ENCODE results near the gene USPL1. TPM values are rescaled to one million over a fixed set of nuclear protein-coding genes. Genes with fewer than 3 reads are reported as not detected.

USPL1 gene
- total RNA-seq, 3 donors from 2014 or later: 10.9 to 16.1 (median 11.4) TPM

- TF ChIP-seq CTCF (IDR thresholded peaks at IDR 0.05): no peak
- no peak for DNase-seq
- Histone ChIP-seq H3K36me3 (ENCODE audit: low read depth) (no peaks in the 10 kb centered on the region), H3K9me3 (no peaks in the 10 kb centered on the region), H3K4me3 (no peak overlapping the region), H3K4me1 (ENCODE audit: low read depth) (peaks cover 5% of the 10 kb centered on the region)
- ATAC-seq: no peak
- intact Hi-C loops (cut with DNase I, micrococcal nuclease): no loop called here
Observed at GRCh38 chr13:30685987-30686386, 68.3 kb downstream of the USPL1 start.

- H3K4me3 ChIP-seq: no peak overlapping the region
- DNase-seq (no peak), ATAC-seq (no peak)
- no peaks in the 10 kb centered on the region for H3K36me3 ChIP-seq (ENCODE audit: low read depth)
- H3K9me3 ChIP-seq: no peaks in the 10 kb centered on the region
- TF ChIP-seq CTCF (IDR thresholded peaks at IDR 0.05): no peak
- intact Hi-C loops (cut with DNase I, micrococcal nuclease): no loop called here
- H3K4me1 ChIP-seq (ENCODE audit: low read depth): peaks cover 5% of the 10 kb centered on the region
Observed at GRCh38 chr13:30687601-30688000, 69.9 kb downstream of the USPL1 start.

- intact Hi-C loops (cut with DNase I, micrococcal nuclease): no loop called here
- no peak for TF ChIP-seq CTCF (IDR thresholded peaks at IDR 0.05)
- ATAC-seq (no peak), DNase-seq (peak in 1 of 3 donors; percentile 47)
- peaks cover 5% of the 10 kb centered on the region for H3K4me1 ChIP-seq (ENCODE audit: low read depth)
- no peak overlapping the region for H3K4me3 ChIP-seq
- H3K9me3 ChIP-seq: no peaks in the 10 kb centered on the region
- no peaks in the 10 kb centered on the region for H3K36me3 ChIP-seq (ENCODE audit: low read depth)
Observed at GRCh38 chr13:30689752-30690151, 72.0 kb downstream of the USPL1 start.

GRCh38 chr13:30690282-30691188 is 72.8 kb downstream of the USPL1 start:
- peak; percentile 75 to 82 (median 82) for DNase-seq
- no peak for TF ChIP-seq CTCF (IDR thresholded peaks at IDR 0.05)
- no peaks in the 10 kb centered on the region for H3K36me3 ChIP-seq (ENCODE audit: low read depth)
- peaks cover 5% of the 10 kb centered on the region for H3K4me1 ChIP-seq (ENCODE audit: low read depth)
- ATAC-seq: peak; percentile 87
- H3K4me3 ChIP-seq: no peak overlapping the region
- H3K9me3 ChIP-seq: no peaks in the 10 kb centered on the region
- intact Hi-C loops (cut with DNase I, micrococcal nuclease): no loop called here

DNA sequence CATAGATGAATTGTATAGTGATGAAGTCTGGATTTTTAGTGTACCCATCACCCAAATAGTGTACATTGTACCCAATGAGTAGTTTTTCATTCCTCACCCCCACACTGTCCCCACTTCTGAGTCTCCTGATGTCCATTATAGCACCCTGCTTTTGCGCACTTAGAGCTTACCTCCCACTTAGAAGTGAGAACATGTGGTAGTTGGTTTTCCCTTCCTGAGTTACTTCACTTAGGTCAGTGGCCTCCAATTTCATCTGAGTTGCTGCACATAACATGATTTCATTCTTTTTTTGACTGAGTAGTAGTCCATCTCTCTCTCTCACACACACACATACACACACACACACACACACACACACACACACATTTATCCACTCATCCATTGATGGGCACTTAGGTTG is 74.4 kb downstream of the USPL1 start:
- no peak for ATAC-seq
- H3K4me3 ChIP-seq: no peak overlapping the region
- no peaks in the 10 kb centered on the region for H3K9me3 ChIP-seq
- no peak for TF ChIP-seq CTCF (IDR thresholded peaks at IDR 0.05)
- no peaks in the 10 kb centered on the region for H3K4me1 ChIP-seq (ENCODE audit: low read depth)
- no peak for DNase-seq
- H3K36me3 ChIP-seq (ENCODE audit: low read depth): no peaks in the 10 kb centered on the region
- intact Hi-C loops (cut with DNase I, micrococcal nuclease): no loop called here

All from mucosa of descending colon (tissue), 3 donors.